Measurements from ENCODE around the gene IFITM10. TPM values are rescaled to one million over a fixed set of nuclear protein-coding genes. Genes with fewer than 3 reads are reported as not detected.

Gene IFITM10
- total and polyA plus RNA-seq, 2 donors (not counting 1 experiment from before 2014, with no cell fraction given) = 0.09 to 1.7 TPM

- Histone ChIP-seq H3K4me3 (ENCODE audit: control extremely low read depth in 1 of 5, extremely low read depth in 1 of 5, insufficient read depth in 1 of 5, low read depth in 2 of 5, low read length in 4 of 5) (peak within 1 kb of the TSS; percentile 16 to 80 (median 71)), H4K20me1 (ENCODE audit: control insufficient read depth, insufficient read depth, low read length, poor library complexity, severe bottlenecking) (peaks cover 22% of the 10 kb centered on the region), H3K79me2 (ENCODE audit: control insufficient read depth, insufficient read depth, low read length) (peaks cover 19% of the 10 kb centered on the region), H3K4me1 (ENCODE audit: control insufficient read depth in 2 of 2, insufficient read depth in 2 of 2, low read length in 2 of 2) (peaks cover 13 to 26% of the 10 kb centered on the region in 2 donors), H3K27ac (ENCODE audit: low read length in 2 of 2) (peak within 1 kb of the TSS in 1 of 2 donors; percentile 62), H3K4me2 (replicated peaks; ENCODE audit: low read depth, low read length, poor library complexity, severe bottlenecking) (peak within 1 kb of the TSS; percentile 99), H3K9me3 (ENCODE audit: control extremely low read depth in 1 of 3, control insufficient read depth in 2 of 3, insufficient read depth in 1 of 3, low read length in 2 of 3) (no peaks in the 10 kb centered on the region), H2AFZ (ENCODE audit: insufficient read depth, low read depth, low read length, poor library complexity, severe bottlenecking) (peak within 1 kb of the TSS; percentile 98), H3K27me3 (replicated peaks in 1 of 4; ENCODE audit: control extremely low read depth in 1 of 4, control insufficient read depth in 3 of 4, insufficient read depth in 4 of 4, low read length in 3 of 4) (peaks cover 0 to 4% (median 0%) of the 10 kb centered on the region in 4 experiments), H3K9ac (ENCODE audit: low read length) (peak within 1 kb of the TSS; percentile 81), H3K36me3 (replicated peaks in 1 of 2; ENCODE audit: control extremely low read depth in 1 of 2, control insufficient read depth in 1 of 2, extremely low read depth in 1 of 2, insufficient read depth in 2 of 2, low read length in 1 of 2) (peaks cover 0 to 2% of the 10 kb centered on the region in 2 experiments)
- peaks cover 14% of the 10 kb centered on the region for H3K4me1 Mint-ChIP-seq
- whole genome bisulfite sequencing (ENCODE audit: insufficient coverage) = 3% methylated on average over 85 of the region's 85 CpGs
- intact Hi-C loops (cut with micrococcal nuclease) = loop anchor here (5.0 to 10.0 kb wide), 2 partner anchors 81 to 1228 kb away; partner anchors contain the start of gene NAP1L4
- no peaks in the 10 kb centered on the region for H3K9me3 Mint-ChIP-seq (ENCODE audit: insufficient read depth)
- peak; percentile 94 for ATAC-seq (ENCODE audit: low read depth)
- ChIA-PET POLR2A (interaction anchor here (1.2 kb wide), 1 partner anchor 118 kb away, joined by 3 read pairs; no protein-coding TSS in a partner anchor), CTCF (interaction anchor here (0.5 to 1.1 kb wide), 3 partner anchors 70 to 636 kb away, joined by 3 to 4 read pairs (median 3); partner anchors contain the start of gene TSSC4)
- H3K4me3 Mint-ChIP-seq = peak within 1 kb of the TSS; percentile 91
- H3K27ac Mint-ChIP-seq = peak within 1 kb of the TSS; percentile 88
- no peaks in the 10 kb centered on the region for H3K27me3 Mint-ChIP-seq
- DNase-seq = peak; percentile 88
- TF ChIP-seq, protein P1, sequence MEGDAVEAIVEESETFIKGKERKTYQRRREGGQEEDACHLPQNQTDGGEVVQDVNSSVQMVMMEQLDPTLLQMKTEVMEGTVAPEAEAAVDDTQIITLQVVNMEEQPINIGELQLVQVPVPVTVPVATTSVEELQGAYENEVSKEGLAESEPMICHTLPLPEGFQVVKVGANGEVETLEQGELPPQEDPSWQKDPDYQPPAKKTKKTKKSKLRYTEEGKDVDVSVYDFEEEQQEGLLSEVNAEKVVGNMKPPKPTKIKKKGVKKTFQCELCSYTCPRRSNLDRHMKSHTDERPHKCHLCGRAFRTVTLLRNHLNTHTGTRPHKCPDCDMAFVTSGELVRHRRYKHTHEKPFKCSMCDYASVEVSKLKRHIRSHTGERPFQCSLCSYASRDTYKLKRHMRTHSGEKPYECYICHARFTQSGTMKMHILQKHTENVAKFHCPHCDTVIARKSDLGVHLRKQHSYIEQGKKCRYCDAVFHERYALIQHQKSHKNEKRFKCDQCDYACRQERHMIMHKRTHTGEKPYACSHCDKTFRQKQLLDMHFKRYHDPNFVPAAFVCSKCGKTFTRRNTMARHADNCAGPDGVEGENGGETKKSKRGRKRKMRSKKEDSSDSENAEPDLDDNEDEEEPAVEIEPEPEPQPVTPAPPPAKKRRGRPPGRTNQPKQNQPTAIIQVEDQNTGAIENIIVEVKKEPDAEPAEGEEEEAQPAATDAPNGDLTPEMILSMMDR (IDR thresholded peaks at IDR 0.05) = peak; percentile 8
- TF ChIP-seq EZH2 (IDR thresholded peaks at IDR 0.05; ENCODE audit: borderline replicate concordance, insufficient read depth, low read depth, low read length, poor library complexity, severe bottlenecking) = no peak
These were observed 13.6 kb upstream of the IFITM10 start, which contains the start of gene CTSD for GRCh38 chr11:1763796-1764661. Gene CTSD, minus strand, starts transcription at chr11:1763927. Its CDS starts 68 bp downstream, at chr11:1763859.

Measured in B cell (primary cell).